CD14-positive monocyte (primary cell): ENCODE measurements around the gene PARK7. TPM values are rescaled to one million over a fixed set of nuclear protein-coding genes. Genes with fewer than 3 reads are reported as not detected.

Experiments
- DNase-seq, 3 donors: peaks; one replicate each; pipeline ENCODE4 v3.0.0-alpha.2; 2011 to 2022
- H2AFZ ChIP-seq: 2 replicates; pipeline ENCODE4 v1.6.0; 2012; ENCODE audit warnings: mild to moderate bottlenecking, low read depth, low read length, inconsistent platforms; ENCODE audit not compliant: insufficient read depth, poor library complexity, severe bottlenecking
- H3K27ac ChIP-seq, 2 donors: 1 replicate in 1 of 2; 2 replicates in 1 of 2; pipeline ENCODE4 v1.5.1; 2012 to 2013; ENCODE audit warnings: low read length in 2 of 2, control low read depth in 1 of 2, inconsistent platforms in 1 of 2, low read depth in 1 of 2, mild to moderate bottlenecking in 1 of 2
- H3K27me3 ChIP-seq, 2 donors: one replicate each; pipeline versions ENCODE4 v1.6.0 to v1.6.1; 2011 to 2013; ENCODE audit warnings: low read length in 2 of 2; ENCODE audit not compliant: control insufficient read depth in 2 of 2, insufficient read depth in 2 of 2
- H3K36me3 ChIP-seq, 2 donors: replicated peaks in 1 of 2; 1 replicate in 1 of 2; 2 replicates in 1 of 2; pipeline versions ENCODE4 v1.5.1 to v1.6.1; 2012 to 2013; ENCODE audit warnings: low read length in 2 of 2, control low read depth in 1 of 2, inconsistent platforms in 1 of 2, mild to moderate bottlenecking in 1 of 2; ENCODE audit not compliant: insufficient read depth in 2 of 2, control insufficient read depth in 1 of 2
- H3K4me1 ChIP-seq, 2 donors: 1 replicate in 1 of 2; 2 replicates in 1 of 2; pipeline versions ENCODE4 v1.5.1 to v1.6.1; 2012 to 2013; ENCODE audit warnings: low read length in 2 of 2, control low read depth in 1 of 2, inconsistent platforms in 1 of 2, mild to moderate bottlenecking in 1 of 2, moderate library complexity in 1 of 2; ENCODE audit not compliant: insufficient read depth in 2 of 2, control insufficient read depth in 1 of 2
- H3K4me2 ChIP-seq: replicated peaks from 2 replicates; pipeline ENCODE3; 2012; ENCODE audit warnings: low read length, moderate library complexity, mild to moderate bottlenecking; ENCODE audit not compliant: poor library complexity, severe bottlenecking; ENCODE audit errors: extremely low read depth
- H3K4me3 ChIP-seq, 3 experiments: fragments of 200-600 bp in 1 of 3; sonication (generic) in 1 of 3; replicated peaks in 1 of 3; 1 replicate in 2 of 3; 2 replicates in 1 of 3; pipeline ENCODE4 v1.5.1; 2011 to 2013; ENCODE audit warnings: low read length in 3 of 3, mild to moderate bottlenecking in 3 of 3, control low read depth in 2 of 3, low read depth in 2 of 3, inconsistent platforms in 1 of 3, moderate library complexity in 1 of 3
- H3K79me2 ChIP-seq: 2 replicates; pipeline ENCODE4 v1.6.0; 2012; ENCODE audit warnings: mild to moderate bottlenecking, control low read depth, inconsistent platforms, low read length, moderate library complexity; ENCODE audit not compliant: insufficient read depth
- H3K9ac ChIP-seq: 2 replicates; pipeline ENCODE4 v1.6.0; 2017; ENCODE audit warnings: low read length, mild to moderate bottlenecking; ENCODE audit not compliant: insufficient read depth, poor library complexity, severe bottlenecking
- H3K9me3 ChIP-seq, 2 donors: replicated peaks in 1 of 2; 1 replicate in 1 of 2; 2 replicates in 1 of 2; pipeline versions ENCODE4 v1.5.1 to v1.6.1; 2012 to 2013; ENCODE audit warnings: low read length in 2 of 2, control low read depth in 1 of 2; ENCODE audit not compliant: control insufficient read depth in 1 of 2, insufficient read depth in 1 of 2
- H4K20me1 ChIP-seq: 2 replicates; pipeline ENCODE4 v1.6.0; 2012; ENCODE audit warnings: mild to moderate bottlenecking, low read length, control low read depth, moderate library complexity; ENCODE audit not compliant: insufficient read depth
- H3K27ac Mint-ChIP-seq, 7 donors: one replicate each; pipeline ENCODE4 v1.8.0; 2020; ENCODE audit warnings: mild to moderate bottlenecking in 7 of 7, mixed read lengths in 7 of 7, moderate library complexity in 6 of 7, inconsistent platforms in 2 of 7
- H3K27me3 Mint-ChIP-seq, 3 donors: one replicate each; pipeline ENCODE4 v1.8.0; 2021 to 2022; ENCODE audit warnings: low read depth in 3 of 3, mild to moderate bottlenecking in 3 of 3, mixed read lengths in 3 of 3, moderate library complexity in 3 of 3, inconsistent platforms in 1 of 3
- H3K36me3 Mint-ChIP-seq, 2 donors: one replicate each; pipeline ENCODE4 v1.8.0; 2020; ENCODE audit warnings: mixed read lengths in 2 of 2, inconsistent platforms in 1 of 2, mild to moderate bottlenecking in 1 of 2
- H3K4me1 Mint-ChIP-seq: one replicate; pipeline ENCODE4 v1.8.0; 2020; ENCODE audit warnings: mild to moderate bottlenecking, mixed read lengths
- H3K4me3 Mint-ChIP-seq, 2 donors: one replicate each; pipeline ENCODE4 v1.8.0; 2020; ENCODE audit warnings: mild to moderate bottlenecking in 2 of 2, mixed read lengths in 2 of 2, moderate library complexity in 1 of 2
- H3K9me3 Mint-ChIP-seq, 7 donors: one replicate each; pipeline ENCODE4 v1.8.0; 2020 to 2022; ENCODE audit warnings: mixed read lengths in 7 of 7, mild to moderate bottlenecking in 6 of 7, moderate library complexity in 6 of 7, inconsistent platforms in 2 of 7
- WGBS: methylation state at CpG from one replicate; pipeline ENCODE4 v1.1.5; 2013; ENCODE audit warnings: missing lambda C conversion rate; ENCODE audit not compliant: insufficient coverage; 5-methylcytosine and 5-hydroxymethylcytosine counted together
- intact Hi-C, 2 donors: fragments of 100-400 bp; cut with micrococcal nuclease; formaldehyde crosslinking; loops; one replicate each; pipeline versions ENCODE4 v1.15.0 to v1.15.1; 2023
- polyA plus RNA-seq, 3 donors: library from polyadenylated mRNA; depleted of rRNA in 1 of 3; unstranded in 2 of 3; stranded (reverse) in 1 of 3; fragments of 300-500 nt in 2 of 3; fragments of >200 nt in 1 of 3; fragmentation: Illumina TruSeq in 2 of 3; gene quantifications; 1 replicate in 2 of 3; 2 replicates in 1 of 3; pipeline ENCODE4 v1.2.3, GENCODE V29; 2012 to 2021
- TF ChIP-seq, protein P1 (sequence below): fragments of 200-600 bp; IDR thresholded peaks from one replicate; pipeline ENCODE4 v1.8.0; 2022; ENCODE audit warnings: antibody characterized with exemption, mild to moderate bottlenecking

PARK7 gene
- polyA plus RNA-seq, 3 donors = 116 to 391 (median 353) TPM

DNA sequence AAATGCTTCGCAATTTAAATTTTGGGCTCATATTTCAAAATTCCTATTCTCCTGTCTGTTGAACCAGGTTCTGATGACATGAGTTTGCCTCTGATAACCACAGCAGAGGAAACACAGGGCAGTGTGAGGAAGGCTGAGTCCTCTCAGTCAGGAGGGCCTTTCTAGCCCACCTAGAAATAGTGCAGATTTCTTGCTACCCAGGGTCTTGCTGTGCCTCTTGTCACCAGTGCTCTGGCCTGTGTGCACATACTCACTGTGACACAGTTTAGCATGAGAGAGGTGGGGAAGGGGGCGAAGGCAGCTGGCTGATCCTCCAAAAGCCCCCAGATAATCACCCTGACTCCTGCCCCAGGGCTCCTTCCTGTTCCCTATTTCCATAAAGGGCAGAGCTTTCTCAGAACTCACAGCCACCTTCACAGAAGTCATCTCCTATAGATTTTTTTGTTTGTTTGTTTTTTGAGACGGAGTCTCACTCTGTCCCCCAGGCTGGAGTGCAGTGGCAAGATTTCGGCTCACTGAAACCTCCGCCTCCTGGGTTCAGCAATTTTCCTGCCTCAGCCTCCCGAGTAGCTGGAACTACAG, 40.9 kb downstream of the PARK7 start:
- H3K4me3 Mint-ChIP-seq = no peak overlapping the region
- intact Hi-C loops = no loop called here
- DNase-seq = no peak
- H3K9me3 Mint-ChIP-seq = peaks cover 0 to 4% (median 2%) of the 10 kb centered on the region in 7 donors
- TF ChIP-seq, protein P1, sequence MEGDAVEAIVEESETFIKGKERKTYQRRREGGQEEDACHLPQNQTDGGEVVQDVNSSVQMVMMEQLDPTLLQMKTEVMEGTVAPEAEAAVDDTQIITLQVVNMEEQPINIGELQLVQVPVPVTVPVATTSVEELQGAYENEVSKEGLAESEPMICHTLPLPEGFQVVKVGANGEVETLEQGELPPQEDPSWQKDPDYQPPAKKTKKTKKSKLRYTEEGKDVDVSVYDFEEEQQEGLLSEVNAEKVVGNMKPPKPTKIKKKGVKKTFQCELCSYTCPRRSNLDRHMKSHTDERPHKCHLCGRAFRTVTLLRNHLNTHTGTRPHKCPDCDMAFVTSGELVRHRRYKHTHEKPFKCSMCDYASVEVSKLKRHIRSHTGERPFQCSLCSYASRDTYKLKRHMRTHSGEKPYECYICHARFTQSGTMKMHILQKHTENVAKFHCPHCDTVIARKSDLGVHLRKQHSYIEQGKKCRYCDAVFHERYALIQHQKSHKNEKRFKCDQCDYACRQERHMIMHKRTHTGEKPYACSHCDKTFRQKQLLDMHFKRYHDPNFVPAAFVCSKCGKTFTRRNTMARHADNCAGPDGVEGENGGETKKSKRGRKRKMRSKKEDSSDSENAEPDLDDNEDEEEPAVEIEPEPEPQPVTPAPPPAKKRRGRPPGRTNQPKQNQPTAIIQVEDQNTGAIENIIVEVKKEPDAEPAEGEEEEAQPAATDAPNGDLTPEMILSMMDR = no peak
- no peaks in the 10 kb centered on the region for H4K20me1 ChIP-seq
- H3K4me3 ChIP-seq = no peak overlapping the region
- no peaks in the 10 kb centered on the region for H3K36me3 ChIP-seq
- H3K9me3 ChIP-seq = no peaks in the 10 kb centered on the region
- peaks cover 17 to 21% of the 10 kb centered on the region in 2 donors for H3K4me1 ChIP-seq
- peaks cover 6 to 10% of the 10 kb centered on the region in 2 donors for H3K36me3 Mint-ChIP-seq
- H3K27ac Mint-ChIP-seq = peak overlapping the region in 1 of 7 donors; percentile 21
- no peak overlapping the region for H3K4me2 ChIP-seq
- H3K27me3 ChIP-seq = no peaks in the 10 kb centered on the region
- WGBS = 100% methylated on average over 3 of the region's 6 CpGs
- no peak overlapping the region for H3K27ac ChIP-seq
- H3K4me1 Mint-ChIP-seq = peaks cover 19% of the 10 kb centered on the region
- H3K9ac ChIP-seq = no peak overlapping the region
- no peaks in the 10 kb centered on the region for H3K79me2 ChIP-seq
- peaks cover 0 to 7% (median 0%) of the 10 kb centered on the region in 3 donors for H3K27me3 Mint-ChIP-seq
- H2AFZ ChIP-seq = no peak overlapping the region

DNA sequence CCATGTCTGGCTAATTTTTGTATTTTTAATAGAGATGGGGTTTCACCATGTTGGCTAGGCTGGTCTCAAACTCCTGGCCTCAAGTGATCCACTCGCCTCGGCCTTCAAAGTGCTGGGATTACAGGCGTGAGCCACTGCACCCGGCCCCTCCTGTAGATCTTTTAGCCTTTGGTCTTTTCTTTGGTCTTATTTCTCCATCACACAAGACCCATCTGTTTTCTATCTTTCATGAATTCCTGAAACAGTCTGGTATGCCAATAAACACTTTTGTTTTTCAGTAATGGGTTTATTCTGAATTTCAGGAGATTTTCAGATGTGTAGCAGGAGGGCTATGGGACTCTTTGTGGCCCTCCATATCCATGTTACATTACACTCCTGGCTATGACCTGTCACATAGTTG, 41.4 kb downstream of the PARK7 start:
- TF ChIP-seq, protein P1 = no peak
- H3K36me3 Mint-ChIP-seq = peaks cover 6 to 7% of the 10 kb centered on the region in 2 donors
- no peak overlapping the region for H3K4me2 ChIP-seq
- intact Hi-C loops = no loop called here
- 100% methylated on average over 4 of the region's 4 CpGs for WGBS
- H3K27ac Mint-ChIP-seq = no peak overlapping the region
- no peak overlapping the region for H3K9ac ChIP-seq
- H3K36me3 ChIP-seq = no peaks in the 10 kb centered on the region
- no peaks in the 10 kb centered on the region for H3K27me3 ChIP-seq
- peaks cover 19% of the 10 kb centered on the region for H3K4me1 Mint-ChIP-seq
- H3K9me3 ChIP-seq = no peaks in the 10 kb centered on the region
- H3K27me3 Mint-ChIP-seq = peaks cover 0 to 7% (median 0%) of the 10 kb centered on the region in 3 donors
- H3K9me3 Mint-ChIP-seq = peaks cover 0 to under 1% (median 0%) of the 10 kb centered on the region in 7 donors
- no peak overlapping the region for H3K27ac ChIP-seq
- H3K79me2 ChIP-seq = no peaks in the 10 kb centered on the region
- no peak overlapping the region for H3K4me3 Mint-ChIP-seq
- no peak for DNase-seq
- H3K4me1 ChIP-seq = peaks cover 17 to 21% of the 10 kb centered on the region in 2 donors
- no peaks in the 10 kb centered on the region for H4K20me1 ChIP-seq
- H2AFZ ChIP-seq = no peak overlapping the region
- no peak overlapping the region for H3K4me3 ChIP-seq
